HepG2 (cell line): Measurements from ENCODE around the gene TBCD.

ENCODE experiments used
- CBX2 ChIP-seq, 2 experiments: fragments of 200-600 bp in 1 of 2; sonication (generic); formaldehyde crosslinking in 1 of 2; IDR thresholded peaks; 2 replicates each; pipeline versions ENCODE4 v1.7.0 to v1.8.1; 2018 to 2022; ENCODE audit warnings: low read depth in 2 of 2, low read length in 1 of 2, mild to moderate bottlenecking in 1 of 2, missing genetic modification reagents in 1 of 2
- HDAC2 ChIP-seq: sonication (generic); formaldehyde crosslinking; IDR thresholded peaks from 2 replicates; pipeline ENCODE4 v1.4.0; 2020; ENCODE audit warnings: missing genetic modification reagents
- POLR2AphosphoS5 ChIP-seq: IDR thresholded peaks from 2 replicates; pipeline ENCODE4 v1.6.1; 2012; ENCODE audit warnings: low read depth, low read length
- SRSF9 ChIP-seq: fragments of 200-400 bp; formaldehyde crosslinking; IDR thresholded peaks from 2 replicates; pipeline ENCODE4 v1.6.1; 2018; ENCODE audit warnings: borderline replicate concordance, mild to moderate bottlenecking, low read depth, low read length; ENCODE audit not compliant: insufficient read depth, poor library complexity, severe bottlenecking
- ZFX ChIP-seq: sonication (generic); formaldehyde crosslinking; IDR thresholded peaks from 2 replicates; pipeline ENCODE4 v1.4.0; 2020; ENCODE audit warnings: mild to moderate bottlenecking, low read depth, missing genetic modification reagents, moderate library complexity
- ZNF432 ChIP-seq: sonication (generic); formaldehyde crosslinking; IDR thresholded peaks from 2 replicates; pipeline ENCODE4 v1.5.0; 2020; ENCODE audit warnings: missing genetic modification reagents, mild to moderate bottlenecking, borderline replicate concordance
- TF ChIP-seq, protein P1 (sequence below): sonication (generic); formaldehyde crosslinking; IDR thresholded peaks from 2 replicates; pipeline ENCODE4 v1.5.0; 2020; ENCODE audit warnings: mild to moderate bottlenecking, missing genetic modification reagents, moderate library complexity

- TF ChIP-seq HDAC2 (no peak), ZFX (CRISPR knock-in tag) (no peak), SRSF9 (no peak), ZNF432 (CRISPR knock-in tag) (no peak), CBX2 (IDR thresholded peaks at IDR 0.05; ENCODE audit: low read depth, low read length) (no peak), CBX2 (CRISPR knock-in tag; IDR thresholded peaks at IDR 0.05; ENCODE audit: low read depth) (no peak), POLR2AphosphoS5 (no peak)
- TF ChIP-seq, protein P1, sequence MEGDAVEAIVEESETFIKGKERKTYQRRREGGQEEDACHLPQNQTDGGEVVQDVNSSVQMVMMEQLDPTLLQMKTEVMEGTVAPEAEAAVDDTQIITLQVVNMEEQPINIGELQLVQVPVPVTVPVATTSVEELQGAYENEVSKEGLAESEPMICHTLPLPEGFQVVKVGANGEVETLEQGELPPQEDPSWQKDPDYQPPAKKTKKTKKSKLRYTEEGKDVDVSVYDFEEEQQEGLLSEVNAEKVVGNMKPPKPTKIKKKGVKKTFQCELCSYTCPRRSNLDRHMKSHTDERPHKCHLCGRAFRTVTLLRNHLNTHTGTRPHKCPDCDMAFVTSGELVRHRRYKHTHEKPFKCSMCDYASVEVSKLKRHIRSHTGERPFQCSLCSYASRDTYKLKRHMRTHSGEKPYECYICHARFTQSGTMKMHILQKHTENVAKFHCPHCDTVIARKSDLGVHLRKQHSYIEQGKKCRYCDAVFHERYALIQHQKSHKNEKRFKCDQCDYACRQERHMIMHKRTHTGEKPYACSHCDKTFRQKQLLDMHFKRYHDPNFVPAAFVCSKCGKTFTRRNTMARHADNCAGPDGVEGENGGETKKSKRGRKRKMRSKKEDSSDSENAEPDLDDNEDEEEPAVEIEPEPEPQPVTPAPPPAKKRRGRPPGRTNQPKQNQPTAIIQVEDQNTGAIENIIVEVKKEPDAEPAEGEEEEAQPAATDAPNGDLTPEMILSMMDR (CRISPR knock-in tag) = no peak
Measured at GRCh38 chr17:82926716-82927115, 174.9 kb downstream of the TBCD start.
